K562 (cell line): ENCODE results near the gene PRKAR2B. TPM values are rescaled to one million over a fixed set of nuclear protein-coding genes. Genes with fewer than 3 reads are reported as not detected.

Experiments used
- ASH1L ChIP-seq: fragments of 450-650 bp; IDR thresholded peaks from 2 replicates; pipeline ENCODE4 v1.6.1; 2018; ENCODE audit warnings: borderline replicate concordance, mild to moderate bottlenecking, low read depth; ENCODE audit not compliant: partially characterized antibody
- DEAF1 ChIP-seq: fragments of 450-650 bp; formaldehyde crosslinking; IDR thresholded peaks from 2 replicates; pipeline ENCODE4 v1.4.0; 2020; ENCODE audit warnings: mild to moderate bottlenecking, moderate library complexity
- FOXJ2 ChIP-seq: fragments of 200-800 bp; sonication (Bioruptor generic); IDR thresholded peaks from 2 replicates; pipeline ENCODE4 v1.6.1; 2016; ENCODE audit warnings: missing genetic modification characterization, missing compliant biosample characterization
- FOXM1 ChIP-seq, 2 experiments: fragments of 450-650 bp in 1 of 2; sonication (generic) in 1 of 2; formaldehyde crosslinking in 1 of 2; IDR thresholded peaks; 2 replicates each; pipeline versions ENCODE4 v1.6.1 to v1.9.0; 2017 to 2022; ENCODE audit warnings: low read depth in 2 of 2, mild to moderate bottlenecking in 2 of 2, missing genetic modification reagents in 1 of 2, moderate library complexity in 1 of 2
- HNRNPL ChIP-seq: fragments of 200-400 bp; formaldehyde crosslinking; IDR thresholded peaks from 2 replicates; pipeline ENCODE4 v1.6.1; 2017; ENCODE audit warnings: low read depth, mild to moderate bottlenecking, low read length
- HNRNPLL ChIP-seq: fragments of 200-400 bp; formaldehyde crosslinking; IDR thresholded peaks from 2 replicates; pipeline ENCODE4 v1.6.1; 2017; ENCODE audit warnings: low read length, low read depth, mild to moderate bottlenecking; ENCODE audit not compliant: poor library complexity, severe bottlenecking
- KAT8 ChIP-seq: fragments of 450-650 bp; IDR thresholded peaks from 2 replicates; pipeline ENCODE4 v1.6.1; 2016; ENCODE audit warnings: low read depth, mild to moderate bottlenecking
- KLF10 ChIP-seq: fragments of 250-450 bp; sonication (Bioruptor Pico); IDR thresholded peaks from 2 replicates; pipeline ENCODE4 v1.6.1; 2021; ENCODE audit warnings: matching md5 sums
- NFIX ChIP-seq: fragments of 250-450 bp; sonication (Bioruptor Pico); IDR thresholded peaks from 2 replicates; pipeline ENCODE4 v1.4.0; 2020; ENCODE audit warnings: low read depth, mild to moderate bottlenecking, moderate library complexity
- PCBP2 ChIP-seq: fragments of 200-400 bp; formaldehyde crosslinking; IDR thresholded peaks from 2 replicates; pipeline ENCODE4 v1.6.1; 2018; ENCODE audit warnings: low read length, low read depth, mild to moderate bottlenecking, moderate library complexity; ENCODE audit not compliant: poor library complexity, severe bottlenecking
- RFX7 ChIP-seq: fragments of 250-450 bp; sonication (Bioruptor Pico); IDR thresholded peaks from 2 replicates; pipeline ENCODE4 v1.5.1; 2021; ENCODE audit warnings: mild to moderate bottlenecking
- SMARCA4 ChIP-seq: fragments of 450-650 bp; IDR thresholded peaks from 2 replicates; pipeline ENCODE4 v1.6.1; 2016
- SMARCC2 ChIP-seq: fragments of 450-650 bp; IDR thresholded peaks from 2 replicates; pipeline ENCODE4 v1.6.1; 2017; ENCODE audit warnings: antibody characterized with exemption, moderate library complexity, mild to moderate bottlenecking, low read depth
- SMARCE1 ChIP-seq: fragments of 450-650 bp; IDR thresholded peaks from 2 replicates; pipeline ENCODE4 v1.7.1; 2016; ENCODE audit warnings: mild to moderate bottlenecking
- STAT5A ChIP-seq: IDR thresholded peaks from 2 replicates; pipeline ENCODE4 v1.6.1; 2012; ENCODE audit warnings: low read length, inconsistent platforms, borderline replicate concordance
- ZNF140 ChIP-seq: fragments of 250-450 bp; sonication (Bioruptor Pico); IDR thresholded peaks from 2 replicates; pipeline ENCODE4 v1.8.0; 2021; ENCODE audit warnings: moderate library complexity, mild to moderate bottlenecking, inconsistent platforms
- ZNF311 ChIP-seq: fragments of 250-450 bp; sonication (Bioruptor Pico); IDR thresholded peaks from 2 replicates; pipeline ENCODE4 v1.4.0; 2020; ENCODE audit warnings: mild to moderate bottlenecking, moderate library complexity
- ZNF395 ChIP-seq: fragments of 200-800 bp; sonication (Bioruptor generic); IDR thresholded peaks from 2 replicates; pipeline ENCODE4 v1.6.1; 2017; ENCODE audit warnings: missing genetic modification characterization, missing compliant biosample characterization
- polyA plus RNA-seq, 8 experiments: library from polyadenylated mRNA; depleted of rRNA in 4 of 8; stranded (reverse) in 5 of 8; unstranded in 3 of 8; fragments of >200 nt; fragmentation: Nextera tagmentation in 2 of 8; fragmentation: Illumina TruSeq in 1 of 8; extraction: Ambion mirVana in 2 of 8; extraction: Trizol in 1 of 8; gene quantifications; 2 replicates each; pipeline versions ENCODE4 v1.2.1 to v1.2.3, GENCODE V29; 2011 to 2014; ENCODE audit warnings: inconsistent platforms in 1 of 8, missing spikeins in 1 of 8
- total RNA-seq, 7 experiments: library from RNA; depleted of rRNA in 6 of 7; stranded (reverse); fragments of >200 nt in 6 of 7; fragmentation: Illumina TruSeq in 2 of 7; extraction: Trizol in 2 of 7; gene quantifications; 2 replicates each; pipeline versions ENCODE4 v1.2.1 to v1.2.3, GENCODE V29; 2011 to 2021; ENCODE audit warnings: low replicate concordance in 1 of 7
- TF ChIP-seq, protein P1 (sequence below): fragments of 450-650 bp; conservative IDR thresholded peaks from 2 replicates; pipeline ENCODE4 v1.6.1; 2016; ENCODE audit warnings: missing genetic modification characterization, low read depth, mild to moderate bottlenecking, control low read depth, missing compliant biosample characterization
- TF ChIP-seq, protein P2 (sequence below): fragments of 200-800 bp; sonication (Bioruptor generic); IDR thresholded peaks from 2 replicates; pipeline ENCODE4 v1.6.1; 2017; ENCODE audit warnings: missing genetic modification characterization, missing compliant biosample characterization
- TF ChIP-seq, protein P3 (sequence below): fragments of 450-650 bp; IDR thresholded peaks from 2 replicates; pipeline ENCODE4 v1.6.1; 2016; ENCODE audit warnings: antibody characterized with exemption

PRKAR2B gene
- total and polyA plus RNA-seq, 9 of the 15 experiments (the other 6 are each of a cell fraction or from before 2014, with no cell fraction given): 59.0 to 173 (median 129) TPM

GRCh38 chr7:107180378-107180777, 135.9 kb downstream of the PRKAR2B start (continued):
- TF ChIP-seq, protein P1, sequence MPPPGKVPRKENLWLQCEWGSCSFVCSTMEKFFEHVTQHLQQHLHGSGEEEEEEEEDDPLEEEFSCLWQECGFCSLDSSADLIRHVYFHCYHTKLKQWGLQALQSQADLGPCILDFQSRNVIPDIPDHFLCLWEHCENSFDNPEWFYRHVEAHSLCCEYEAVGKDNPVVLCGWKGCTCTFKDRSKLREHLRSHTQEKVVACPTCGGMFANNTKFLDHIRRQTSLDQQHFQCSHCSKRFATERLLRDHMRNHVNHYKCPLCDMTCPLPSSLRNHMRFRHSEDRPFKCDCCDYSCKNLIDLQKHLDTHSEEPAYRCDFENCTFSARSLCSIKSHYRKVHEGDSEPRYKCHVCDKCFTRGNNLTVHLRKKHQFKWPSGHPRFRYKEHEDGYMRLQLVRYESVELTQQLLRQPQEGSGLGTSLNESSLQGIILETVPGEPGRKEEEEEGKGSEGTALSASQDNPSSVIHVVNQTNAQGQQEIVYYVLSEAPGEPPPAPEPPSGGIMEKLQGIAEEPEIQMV (tag): no peak
- TF ChIP-seq ASH1L: no peak
- no peak for TF ChIP-seq KLF10 (CRISPR knock-in tag)
- no peak for TF ChIP-seq KAT8
- TF ChIP-seq, protein P2, sequence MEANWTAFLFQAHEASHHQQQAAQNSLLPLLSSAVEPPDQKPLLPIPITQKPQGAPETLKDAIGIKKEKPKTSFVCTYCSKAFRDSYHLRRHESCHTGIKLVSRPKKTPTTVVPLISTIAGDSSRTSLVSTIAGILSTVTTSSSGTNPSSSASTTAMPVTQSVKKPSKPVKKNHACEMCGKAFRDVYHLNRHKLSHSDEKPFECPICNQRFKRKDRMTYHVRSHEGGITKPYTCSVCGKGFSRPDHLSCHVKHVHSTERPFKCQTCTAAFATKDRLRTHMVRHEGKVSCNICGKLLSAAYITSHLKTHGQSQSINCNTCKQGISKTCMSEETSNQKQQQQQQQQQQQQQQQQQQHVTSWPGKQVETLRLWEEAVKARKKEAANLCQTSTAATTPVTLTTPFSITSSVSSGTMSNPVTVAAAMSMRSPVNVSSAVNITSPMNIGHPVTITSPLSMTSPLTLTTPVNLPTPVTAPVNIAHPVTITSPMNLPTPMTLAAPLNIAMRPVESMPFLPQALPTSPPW (CRISPR knock-in tag): 0 out of 2 replicates have a peak, but pooled peaks have one; percentile 9
- TF ChIP-seq ZNF140: no peak
- no peak for TF ChIP-seq RFX7 (CRISPR knock-in tag)
- TF ChIP-seq FOXM1 (IDR thresholded peaks at IDR 0.05; ENCODE audit: low read depth): 0 out of 2 replicates have a peak, but pooled peaks have one; percentile 12
- TF ChIP-seq FOXM1 (CRISPR knock-in tag; IDR thresholded peaks at IDR 0.05; ENCODE audit: low read depth): no peak
- TF ChIP-seq ZNF311: no peak
- no peak for TF ChIP-seq DEAF1 (CRISPR knock-in tag)
- TF ChIP-seq ZNF395: no peak
- 0 out of 2 replicates have a peak, but pooled peaks have one; percentile 30 for TF ChIP-seq SMARCC2
- TF ChIP-seq, protein P3, sequence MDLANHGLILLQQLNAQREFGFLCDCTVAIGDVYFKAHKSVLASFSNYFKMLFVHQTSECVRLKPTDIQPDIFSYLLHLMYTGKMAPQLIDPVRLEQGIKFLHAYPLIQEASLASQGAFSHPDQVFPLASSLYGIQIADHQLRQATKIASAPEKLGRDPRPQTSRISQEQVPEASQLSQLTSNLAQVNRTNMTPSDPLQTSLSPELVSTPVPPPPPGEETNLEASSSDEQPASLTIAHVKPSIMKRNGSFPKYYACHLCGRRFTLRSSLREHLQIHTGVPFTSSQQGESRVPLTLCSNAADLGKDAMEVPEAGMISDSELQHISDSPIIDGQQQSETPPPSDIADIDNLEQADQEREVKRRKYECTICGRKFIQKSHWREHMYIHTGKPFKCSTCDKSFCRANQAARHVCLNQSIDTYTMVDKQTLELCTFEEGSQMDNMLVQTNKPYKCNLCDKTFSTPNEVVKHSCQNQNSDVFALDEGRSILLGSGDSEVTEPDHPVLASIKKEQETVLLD: no peak
- TF ChIP-seq HNRNPLL: no peak
- peak; percentile 62 for TF ChIP-seq SMARCA4
- TF ChIP-seq PCBP2: no peak
- TF ChIP-seq HNRNPL: no peak
- 0 out of 2 replicates have a peak, but pooled peaks have one; percentile 23 for TF ChIP-seq FOXJ2 (tag)
- peak; percentile 70; the same call in 1 of the 2 replicates for TF ChIP-seq SMARCE1
- TF ChIP-seq NFIX (CRISPR knock-in tag): no peak
- no peak for TF ChIP-seq STAT5A
